HG02763 (cell line): Measurements from ENCODE around the gene CLCNKA.
"Not testable (repeated sequence)": the region's sequence is repeated elsewhere in the genome, so short reads cannot be mapped to it uniquely, and the experiment has no call there.

Experiments used
- ATAC-seq: cut with Tn5 transposase; IDR thresholded peaks from one replicate; pipeline ENCODE4 v1.9.1; 2021; ENCODE audit warnings: mild to moderate bottlenecking, moderate library complexity; ENCODE audit not compliant: unreplicated experiment

Gene CLCNKA

GRCh38 chr1:16017076-16017460, 4.8 kb upstream of the CLCNKA start:
- no peak for ATAC-seq

DNA sequence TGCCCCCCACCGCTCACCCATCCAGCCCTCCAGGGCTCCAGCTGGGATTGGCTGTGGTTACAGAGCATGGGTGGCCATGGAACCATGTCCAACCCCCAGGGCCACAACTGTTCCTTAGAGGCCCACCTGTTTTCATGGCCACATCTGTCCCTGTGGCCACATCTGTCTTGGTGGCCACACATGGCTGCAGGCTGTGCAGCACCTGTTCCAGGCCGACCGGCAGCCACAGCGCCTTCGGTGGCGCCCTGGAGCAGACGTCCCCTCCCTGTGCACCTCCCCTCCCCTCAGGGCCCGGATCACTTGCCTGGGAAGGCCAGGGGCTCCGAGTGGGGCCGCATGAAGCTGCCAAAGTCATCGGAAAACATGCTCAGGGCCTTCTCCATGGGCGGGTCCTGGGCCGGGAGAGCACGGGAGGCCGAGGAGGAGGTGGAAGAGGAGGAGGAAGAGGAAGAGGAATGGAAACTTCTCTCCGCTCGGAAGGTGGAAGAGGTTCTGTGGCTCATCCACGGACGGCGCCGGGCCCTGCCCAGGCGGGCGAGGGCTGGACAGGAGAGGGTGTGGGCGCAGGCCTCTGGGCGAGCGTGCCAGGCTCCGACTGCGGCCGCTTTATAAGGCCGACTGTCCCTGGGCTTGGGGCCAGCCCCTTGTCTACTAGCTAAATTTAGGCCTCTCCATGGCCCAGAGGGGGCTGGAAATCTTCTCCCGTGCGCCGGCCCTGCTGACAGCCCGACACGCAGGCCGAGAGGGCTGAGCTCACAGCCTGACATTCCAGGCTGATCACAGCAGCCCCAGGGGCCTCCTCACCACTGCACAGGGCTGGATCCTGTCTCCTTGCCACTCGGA, 4.2 kb upstream of the CLCNKA start, which contains the start of gene HSPB7:
Gene HSPB7, minus strand, starts transcription at position 583 of the 843 bp plus-strand sequence. Its CDS starts 80 bp downstream, at position 503.
- ATAC-seq, result no peak

DNA sequence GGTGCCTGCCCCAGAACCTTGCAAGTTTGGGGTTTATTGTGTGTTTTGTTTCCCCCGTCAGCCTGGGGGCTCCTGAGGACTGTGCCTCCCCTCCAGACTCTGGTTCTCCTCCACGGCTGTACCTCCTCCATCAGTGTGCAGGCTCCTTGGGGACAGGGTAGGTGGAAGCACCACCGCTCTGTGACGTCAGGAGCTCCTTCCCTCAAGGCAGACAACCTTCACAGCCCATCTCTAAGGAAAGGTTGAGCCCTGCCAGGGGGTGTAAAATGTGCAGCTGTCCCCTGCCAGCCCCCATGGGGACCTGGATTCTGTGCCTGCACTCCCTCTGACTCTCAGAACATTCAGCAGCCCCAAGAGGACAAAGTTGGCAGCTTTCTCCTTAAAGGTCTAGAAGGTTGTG, 3.5 kb upstream of the CLCNKA start:
- ATAC-seq, result no peak

- no peak for ATAC-seq
These were observed 2.8 kb upstream of the CLCNKA start for GRCh38 chr1:16018749-16019643.

DNA sequence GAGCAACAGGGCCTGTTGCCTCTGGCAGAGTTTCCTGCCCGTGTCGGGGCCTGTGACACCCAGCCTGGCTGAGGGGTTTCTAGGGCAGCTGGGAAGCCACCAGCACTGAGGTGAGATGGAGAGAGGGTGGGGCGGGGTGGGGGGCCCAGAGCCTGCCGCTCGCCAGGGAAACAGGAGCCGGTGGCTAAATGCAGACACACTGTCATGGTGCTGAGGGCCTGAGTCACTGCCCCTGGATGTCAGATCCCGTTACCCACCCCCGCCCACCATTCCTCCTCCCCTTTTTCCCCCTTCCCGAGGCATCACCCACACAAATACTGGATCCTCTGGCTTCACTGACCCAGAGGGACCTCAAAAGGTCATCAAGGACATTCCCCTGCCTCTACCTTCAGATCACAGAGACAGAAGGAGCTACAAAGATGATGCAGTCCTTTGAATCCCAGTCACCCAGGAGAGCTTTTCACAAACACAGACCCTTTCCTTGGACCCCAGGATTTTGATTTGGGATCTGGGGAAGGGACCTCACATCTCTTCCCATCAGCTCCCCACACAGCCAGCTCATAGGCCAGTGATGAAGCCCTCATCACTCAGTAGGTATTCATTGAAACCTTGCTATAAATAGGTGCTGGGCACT, 2.1 kb upstream of the CLCNKA start:
- no peak for ATAC-seq

- no peak for ATAC-seq
These were observed 1.5 kb upstream of the CLCNKA start for GRCh38 chr1:16020325-16020724.

GRCh38 chr1:16020878-16021277, 958 bp upstream of the CLCNKA start:
- not testable (repeated sequence) for ATAC-seq

DNA sequence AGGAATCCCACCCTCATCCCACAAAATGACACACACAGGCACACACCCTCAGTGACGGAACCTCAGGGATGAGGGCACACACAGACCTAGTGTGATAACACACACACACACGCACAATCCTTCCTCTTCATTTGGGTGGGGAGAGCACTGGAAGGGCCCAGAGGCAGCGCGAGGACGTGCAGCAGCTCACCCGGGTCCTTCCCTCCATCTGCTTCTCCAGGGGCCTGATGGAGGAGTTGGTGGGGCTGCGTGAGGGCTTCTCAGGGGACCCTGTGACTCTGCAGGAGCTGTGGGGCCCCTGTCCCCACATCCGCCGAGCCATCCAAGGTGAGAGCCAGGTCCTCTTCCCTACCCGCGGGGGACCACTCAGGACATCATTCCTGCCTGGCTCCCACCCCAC, 557 bp downstream of the CLCNKA start:
- ATAC-seq, result no peak

GRCh38 chr1:16023050-16023653, 1.3 kb downstream of the CLCNKA start:
- no peak for ATAC-seq

DNA sequence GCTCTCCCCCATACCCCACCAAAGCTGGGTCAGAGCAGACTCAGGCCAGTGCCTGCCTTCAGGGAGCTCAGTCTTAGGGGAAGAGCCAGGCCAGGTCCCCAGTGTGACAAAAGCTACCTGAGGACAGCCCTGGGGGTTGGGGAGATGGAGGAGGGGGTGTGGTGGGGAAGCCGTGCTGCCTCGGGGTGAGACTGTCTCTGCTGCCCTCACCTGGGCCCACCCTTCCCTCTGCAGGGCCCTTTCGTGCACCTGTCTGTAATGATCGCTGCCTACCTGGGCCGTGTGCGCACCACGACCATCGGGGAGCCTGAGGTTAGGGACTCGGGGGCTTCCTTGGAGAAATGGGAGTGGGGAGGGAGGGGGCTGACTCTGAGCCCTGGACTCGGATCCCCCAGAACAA, 4.5 kb downstream of the CLCNKA start:
- not testable (repeated sequence) for ATAC-seq

GRCh38 chr1:16026723-16027484, 5.1 kb downstream of the CLCNKA start:
- ATAC-seq, result no peak

DNA sequence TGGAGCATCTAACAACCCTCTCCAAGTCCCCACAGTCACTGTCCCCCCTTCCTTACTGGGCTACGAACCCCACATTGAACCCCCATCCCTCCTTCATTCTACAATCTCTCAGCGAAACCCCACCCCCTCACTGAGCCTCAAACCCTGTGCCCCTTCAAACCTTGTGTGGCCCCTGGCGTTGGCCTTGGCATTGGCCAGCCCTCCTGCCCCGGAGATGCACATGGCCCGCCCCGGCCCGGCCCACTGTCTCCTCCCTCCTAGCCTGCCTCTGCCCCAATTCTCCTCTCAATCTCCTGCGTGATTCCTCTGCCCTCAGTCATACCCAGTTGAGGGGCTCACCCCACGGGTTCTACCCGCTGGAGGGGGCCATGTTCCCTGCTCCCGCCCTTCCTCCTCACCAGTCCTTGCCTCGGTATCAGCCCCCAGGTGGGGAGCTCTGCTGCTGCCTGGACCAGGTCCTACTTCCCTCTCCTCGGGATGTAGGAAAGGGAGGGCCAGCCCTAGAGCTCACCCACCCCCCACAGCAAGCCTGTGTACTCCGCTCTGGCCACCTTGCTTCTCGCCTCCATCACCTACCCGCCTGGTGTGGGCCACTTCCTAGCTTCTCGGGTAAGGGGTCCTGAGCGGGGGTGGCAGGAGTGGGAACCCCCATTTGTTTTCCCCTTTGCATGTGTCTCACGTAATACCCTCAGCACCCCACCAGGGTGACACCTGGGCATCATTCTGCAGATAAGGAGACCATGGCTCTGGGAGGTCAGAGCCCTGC, 6.6 kb downstream of the CLCNKA start:
- no peak for ATAC-seq

GRCh38 chr1:16029003-16029268, 7.1 kb downstream of the CLCNKA start:
- ATAC-seq, result not testable (repeated sequence)

DNA sequence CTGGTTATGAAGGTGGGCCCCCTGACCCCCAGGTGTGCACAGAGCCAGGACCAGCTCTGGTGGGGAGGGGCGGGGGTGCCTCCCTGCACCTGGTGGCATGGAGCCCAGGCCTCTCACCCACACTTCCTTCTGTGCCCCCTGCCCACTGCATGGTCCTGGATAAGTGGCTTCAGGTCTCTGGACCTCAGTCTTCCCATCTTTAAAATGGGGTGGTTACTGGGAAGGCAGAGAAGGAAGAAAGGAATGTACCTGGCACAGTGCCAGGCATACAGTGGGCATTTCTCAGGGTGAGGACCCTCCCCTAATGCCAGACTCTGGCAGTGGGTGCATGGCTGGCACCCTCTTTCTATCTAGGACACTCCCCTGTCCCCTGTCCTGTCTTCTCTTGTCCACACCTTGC, 7.5 kb downstream of the CLCNKA start:
- ATAC-seq, result no peak

DNA sequence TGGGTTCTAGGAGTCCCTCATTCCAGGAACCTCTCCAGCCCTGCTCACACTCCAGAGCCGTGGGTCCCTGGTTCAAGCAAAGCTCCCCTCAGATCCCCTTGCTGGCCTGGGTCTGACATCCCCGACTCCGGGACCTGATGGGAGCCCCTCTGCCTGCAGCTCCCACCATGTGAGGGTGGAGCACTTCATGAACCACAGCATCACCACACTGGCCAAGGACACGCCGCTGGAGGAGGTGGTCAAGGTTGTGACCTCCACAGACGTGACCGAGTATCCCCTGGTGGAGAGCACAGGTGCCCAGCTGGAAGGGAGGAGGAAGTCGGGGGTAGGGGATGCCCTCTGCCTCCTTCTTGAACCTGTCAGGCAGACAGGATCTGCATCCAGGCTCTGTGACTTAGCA, 9.7 kb downstream of the CLCNKA start:
- ATAC-seq, result no peak

- ATAC-seq, result no peak
These were observed 10.7 kb downstream of the CLCNKA start for GRCh38 chr1:16032388-16033102.

DNA sequence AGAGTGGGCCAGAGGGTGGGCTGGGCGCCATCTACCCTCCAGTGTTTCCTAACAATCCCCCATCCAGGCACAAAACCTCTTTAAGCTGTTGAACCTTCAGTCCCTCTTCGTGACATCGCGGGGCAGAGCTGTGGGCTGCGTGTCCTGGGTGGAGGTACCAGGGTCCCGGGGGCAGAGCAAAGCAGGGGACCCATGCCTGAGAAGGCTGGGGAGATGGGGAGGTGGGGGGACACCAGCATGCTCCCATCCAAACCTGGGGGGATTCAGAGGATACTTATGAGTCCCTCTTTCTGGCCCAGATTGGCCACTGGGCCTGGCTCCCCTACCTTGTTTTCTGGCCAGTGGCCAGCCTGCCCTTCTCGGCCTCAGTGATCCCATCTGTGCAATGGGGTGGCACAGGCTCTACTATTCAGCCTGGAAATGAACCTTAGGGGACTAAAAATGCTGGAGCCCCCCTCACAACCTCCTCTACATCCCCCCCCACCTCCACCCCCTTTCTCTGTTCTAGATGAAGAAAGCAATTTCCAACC, 11.3 kb downstream of the CLCNKA start:
- not testable (repeated sequence) for ATAC-seq

DNA sequence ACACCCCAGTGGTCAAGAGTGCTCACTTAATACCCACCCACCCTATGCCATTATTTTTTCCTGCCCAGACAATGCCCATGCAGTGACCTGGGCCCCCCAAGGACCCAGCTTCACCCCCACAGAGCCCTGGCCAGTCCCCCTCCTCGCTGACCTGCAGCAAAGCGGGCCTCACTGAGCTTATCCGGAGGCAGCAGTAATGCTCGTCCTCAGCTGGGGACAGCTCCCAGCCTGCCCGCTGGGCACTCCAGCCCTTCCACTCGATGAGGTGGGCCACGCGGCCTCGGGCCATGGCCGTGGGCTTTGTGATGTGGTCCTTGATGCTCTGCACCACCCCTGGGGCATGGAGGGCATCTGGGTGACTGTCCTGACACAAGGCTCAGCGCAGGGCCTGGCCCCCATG, 14.6 kb downstream of the CLCNKA start:
- not testable (repeated sequence) for ATAC-seq

GRCh38 chr1:16038620-16038912, 16.7 kb downstream of the CLCNKA start:
- no peak for ATAC-seq
